A673 (cell line): ENCODE results near the gene PPCDC.

ENCODE experiments used
- CTCF ChIP-seq: fragments of 300-800, 200-600 bp; sonication (generic); conservative IDR thresholded peaks from 2 replicates; pipeline ENCODE4 v1.5.1; 2017; ENCODE audit warnings: low read depth, mild to moderate bottlenecking, antibody characterized with exemption, low read length, moderate library complexity, mixed read lengths
- EZH2 ChIP-seq: fragments of 200-600 bp; sonication (generic); IDR thresholded peaks from 2 replicates; pipeline ENCODE4 v1.6.1; 2017; ENCODE audit warnings: borderline replicate concordance, low read depth, mild to moderate bottlenecking, mixed read lengths, antibody characterized with exemption, low read length; ENCODE audit not compliant: poor library complexity, severe bottlenecking

- TF ChIP-seq EZH2 = no peak
- TF ChIP-seq CTCF = no peak
Observed at GRCh38 chr15:75076277-75076676, 52.9 kb downstream of the PPCDC start.
